Keratinocyte (primary cell): ENCODE data around the gene SERTAD1. TPM values are rescaled to one million over a fixed set of nuclear protein-coding genes. Genes with fewer than 3 reads are reported as not detected.

ENCODE experiments used
- DNase-seq: peaks from one replicate; pipeline ENCODE4 v3.0.0-alpha.2; 2011; ENCODE audit warnings: low read depth, missing footprints, low spot score
- FAIRE-seq: peaks from 2 replicates; lab custom pipeline; 2011; peaks lifted over from hg19 to GRCh38; lab: Jason Lieb, UNC
- H2AFZ ChIP-seq: 2 replicates; pipeline ENCODE4 v1.6.0; 2012; ENCODE audit warnings: low read length, control low read depth, inconsistent platforms; ENCODE audit not compliant: control insufficient read depth
- H3K27ac ChIP-seq: 2 replicates; pipeline ENCODE4 v1.5.1; 2011; ENCODE audit warnings: low read length; ENCODE audit not compliant: control insufficient read depth, insufficient read depth
- H3K27me3 ChIP-seq: 3 replicates; pipeline ENCODE4 v1.6.0; 2011; ENCODE audit warnings: low read length; ENCODE audit not compliant: control insufficient read depth, insufficient read depth; ENCODE audit errors: extremely low read depth
- H3K36me3 ChIP-seq, 2 experiments: 2 replicates in 1 of 2; 3 replicates in 1 of 2; pipeline ENCODE4 v1.5.1; 2011; ENCODE audit warnings: low read length in 2 of 2, mild to moderate bottlenecking in 1 of 2; ENCODE audit not compliant: control insufficient read depth in 2 of 2, insufficient read depth in 2 of 2; ENCODE audit errors: extremely low read depth in 1 of 2
- H3K4me1 ChIP-seq: 3 replicates; pipeline ENCODE4 v1.5.1; 2011; ENCODE audit warnings: low read length; ENCODE audit not compliant: control insufficient read depth, insufficient read depth; ENCODE audit errors: extremely low read depth
- H3K4me2 ChIP-seq: 3 replicates; pipeline ENCODE4 v1.6.0; 2011; ENCODE audit warnings: low read depth, low read length; ENCODE audit not compliant: control insufficient read depth, insufficient read depth; ENCODE audit errors: extremely low read depth
- H3K4me3 ChIP-seq, 3 experiments: fragments of 200-600 bp in 1 of 3; sonication (generic) in 1 of 3; 2 replicates in 2 of 3; 3 replicates in 1 of 3; pipeline ENCODE4 v1.5.1; 2011 to 2016; ENCODE audit warnings: low read length in 3 of 3, mild to moderate bottlenecking in 3 of 3, control low read depth in 2 of 3, inconsistent platforms in 1 of 3, low read depth in 1 of 3, mixed read lengths in 1 of 3, mixed run types in 1 of 3, moderate library complexity in 1 of 3; ENCODE audit not compliant: control insufficient read depth in 2 of 3, insufficient read depth in 2 of 3; ENCODE audit errors: extremely low read depth in 1 of 3
- H3K79me2 ChIP-seq: 2 replicates; pipeline ENCODE4 v1.6.0; 2012; ENCODE audit warnings: low read length; ENCODE audit not compliant: control insufficient read depth, insufficient read depth
- H3K9ac ChIP-seq: 3 replicates; pipeline ENCODE4 v1.6.0; 2011; ENCODE audit warnings: low read length; ENCODE audit not compliant: control insufficient read depth, insufficient read depth; ENCODE audit errors: extremely low read depth
- H3K9me1 ChIP-seq: 3 replicates; pipeline ENCODE4 v1.6.0; 2011; ENCODE audit warnings: low read length; ENCODE audit not compliant: control insufficient read depth, insufficient read depth; ENCODE audit errors: extremely low read depth
- H3K9me3 ChIP-seq: 2 replicates; pipeline ENCODE4 v1.5.1; 2012; ENCODE audit warnings: low read depth, low read length; ENCODE audit not compliant: control insufficient read depth
- H4K20me1 ChIP-seq: 3 replicates; pipeline ENCODE4 v1.6.0; 2011; ENCODE audit warnings: low read length; ENCODE audit not compliant: control insufficient read depth, insufficient read depth; ENCODE audit errors: extremely low read depth
- CTCF ChIP-seq, 3 experiments: IDR thresholded peaks in 1 of 3; conservative IDR thresholded peaks in 1 of 3; optimal IDR thresholded peaks in 1 of 3; 2 replicates in 2 of 3; 3 replicates in 1 of 3; pipeline versions ENCODE3 to v1.5.1; 2011; ENCODE audit warnings: low read length in 3 of 3, mild to moderate bottlenecking in 3 of 3, moderate library complexity in 2 of 3, control low read depth in 1 of 3, inconsistent platforms in 1 of 3; ENCODE audit not compliant: insufficient read depth in 2 of 3; ENCODE audit errors: extremely low read depth in 1 of 3
- EZH2 ChIP-seq: IDR thresholded peaks from one replicate; pipeline ENCODE4 v1.6.1; 2012; ENCODE audit warnings: inconsistent platforms, mild to moderate bottlenecking, low read length, moderate library complexity
- dilution Hi-C: fragments of 300-500 bp; cut with MboI; formaldehyde crosslinking; loops from one replicate; pipeline ENCODE4 v1.7.0; 2020; ENCODE audit warnings: low sequenced_read_pairs; ENCODE audit not compliant: extremely low pct_ligation_motif_present
- polyA plus RNA-seq, 5 experiments: library from polyadenylated mRNA; depleted of rRNA in 3 of 5; stranded (reverse) in 3 of 5; stranded (forward) in 1 of 5; unstranded in 1 of 5; fragments of >200 nt; gene quantifications; 1 replicate in 1 of 5; 2 replicates in 3 of 5; 3 replicates in 1 of 5; pipeline versions ENCODE4 v1.2.1 to v1.2.3, GENCODE V29; 2011 to 2012; ENCODE audit warnings: missing spikeins in 2 of 5, low read depth in 1 of 5, low replicate concordance in 1 of 5

The SERTAD1 gene
- polyA plus RNA-seq, 1 donor (not counting 4 experiments of a cell fraction or from before 2014, with no cell fraction given), result 9.5 TPM

GRCh38 chr19:40377876-40378385, 47.9 kb downstream of the SERTAD1 start:
- no peak overlapping the region for H3K9ac ChIP-seq
- peaks cover 4 to 12% of the 10 kb centered on the region in 2 experiments for H3K36me3 ChIP-seq
- no peaks in the 10 kb centered on the region for H3K4me1 ChIP-seq
- no peaks in the 10 kb centered on the region for H3K79me2 ChIP-seq
- no peak for TF ChIP-seq CTCF (optimal IDR thresholded peaks at IDR 0.05 in 1 of 3, IDR thresholded peaks at IDR 0.05 in 1 of 3, conservative IDR thresholded peaks at IDR 0.05 in 1 of 3; ENCODE audit: extremely low read depth in 1 of 3, insufficient read depth in 2 of 3, low read length in 3 of 3)
- TF ChIP-seq EZH2, result no peak
- H3K27ac ChIP-seq, result no peak overlapping the region
- no peak overlapping the region for H2AFZ ChIP-seq
- FAIRE-seq (no peak), DNase-seq (no peak)
- H3K9me1 ChIP-seq, result no peaks in the 10 kb centered on the region
- H4K20me1 ChIP-seq, result no peaks in the 10 kb centered on the region
- no peak overlapping the region for H3K4me3 ChIP-seq
- no peaks in the 10 kb centered on the region for H3K27me3 ChIP-seq
- no peaks in the 10 kb centered on the region for H3K9me3 ChIP-seq
- no peak overlapping the region for H3K4me2 ChIP-seq
- dilution Hi-C loops, result no loop called here

GRCh38 chr19:40376286-40376862, 49.4 kb downstream of the SERTAD1 start:
- H3K79me2 ChIP-seq, result no peaks in the 10 kb centered on the region
- H3K36me3 ChIP-seq, result peaks cover 12 to 20% of the 10 kb centered on the region in 2 experiments
- FAIRE-seq (no peak), DNase-seq (no peak)
- no peaks in the 10 kb centered on the region for H3K27me3 ChIP-seq
- dilution Hi-C loops, result no loop called here
- no peak overlapping the region for H3K27ac ChIP-seq
- H3K4me2 ChIP-seq, result no peak overlapping the region
- H4K20me1 ChIP-seq, result no peaks in the 10 kb centered on the region
- H3K4me3 ChIP-seq, result no peak overlapping the region
- no peak for TF ChIP-seq CTCF (optimal IDR thresholded peaks at IDR 0.05 in 1 of 3, IDR thresholded peaks at IDR 0.05 in 1 of 3, conservative IDR thresholded peaks at IDR 0.05 in 1 of 3; ENCODE audit: extremely low read depth in 1 of 3, insufficient read depth in 2 of 3, low read length in 3 of 3)
- no peak for TF ChIP-seq EZH2
- no peak overlapping the region for H2AFZ ChIP-seq
- no peak overlapping the region for H3K9ac ChIP-seq
- no peaks in the 10 kb centered on the region for H3K9me3 ChIP-seq
- H3K4me1 ChIP-seq, result no peaks in the 10 kb centered on the region
- H3K9me1 ChIP-seq, result no peaks in the 10 kb centered on the region
